Progenitor cell of endocrine pancreas (in vitro differentiated cells): ENCODE results near the gene METRNL. TPM values are rescaled to one million over a fixed set of nuclear protein-coding genes. Genes with fewer than 3 reads are reported as not detected.

Experiments
- DNase-seq: peaks from one replicate; pipeline ENCODE4 v3.0.0; 2021; ENCODE audit warnings: low spot score; ENCODE audit not compliant: unreplicated experiment
- H3K27ac Mint-ChIP-seq: 2 replicates; pipeline ENCODE4 v1.8.0; 2021; ENCODE audit warnings: mild to moderate bottlenecking, moderate library complexity, mixed read lengths
- H3K27me3 Mint-ChIP-seq: 2 replicates; pipeline ENCODE4 v1.8.0; 2021; ENCODE audit warnings: mixed read lengths
- H3K36me3 Mint-ChIP-seq: 2 replicates; pipeline ENCODE4 v1.8.0; 2022; ENCODE audit warnings: mixed read lengths; ENCODE audit not compliant: insufficient read depth
- H3K4me1 Mint-ChIP-seq: 2 replicates; pipeline ENCODE4 v1.8.0; 2021; ENCODE audit warnings: low read depth, mixed read lengths
- H3K4me3 Mint-ChIP-seq: 2 replicates; pipeline ENCODE4 v1.8.0; 2021; ENCODE audit warnings: low read depth, mild to moderate bottlenecking, moderate library complexity, mixed read lengths
- H3K9me3 Mint-ChIP-seq: 2 replicates; pipeline ENCODE4 v1.8.0; 2021; ENCODE audit warnings: low read depth, mixed read lengths
- CTCF ChIP-seq: fragments of 200-600 bp; sonication (generic); IDR thresholded peaks from one replicate; pipeline ENCODE4 v1.5.0; 2021; ENCODE audit warnings: antibody characterized with exemption, mild to moderate bottlenecking; ENCODE audit not compliant: unreplicated experiment
- total RNA-seq: library from RNA; stranded (reverse); gene quantifications from 2 replicates; pipeline ENCODE4 v1.2.1, GENCODE V29; 2021

METRNL gene
- total RNA-seq, 1 donor from 2014 or later: 54.6 TPM

DNA sequence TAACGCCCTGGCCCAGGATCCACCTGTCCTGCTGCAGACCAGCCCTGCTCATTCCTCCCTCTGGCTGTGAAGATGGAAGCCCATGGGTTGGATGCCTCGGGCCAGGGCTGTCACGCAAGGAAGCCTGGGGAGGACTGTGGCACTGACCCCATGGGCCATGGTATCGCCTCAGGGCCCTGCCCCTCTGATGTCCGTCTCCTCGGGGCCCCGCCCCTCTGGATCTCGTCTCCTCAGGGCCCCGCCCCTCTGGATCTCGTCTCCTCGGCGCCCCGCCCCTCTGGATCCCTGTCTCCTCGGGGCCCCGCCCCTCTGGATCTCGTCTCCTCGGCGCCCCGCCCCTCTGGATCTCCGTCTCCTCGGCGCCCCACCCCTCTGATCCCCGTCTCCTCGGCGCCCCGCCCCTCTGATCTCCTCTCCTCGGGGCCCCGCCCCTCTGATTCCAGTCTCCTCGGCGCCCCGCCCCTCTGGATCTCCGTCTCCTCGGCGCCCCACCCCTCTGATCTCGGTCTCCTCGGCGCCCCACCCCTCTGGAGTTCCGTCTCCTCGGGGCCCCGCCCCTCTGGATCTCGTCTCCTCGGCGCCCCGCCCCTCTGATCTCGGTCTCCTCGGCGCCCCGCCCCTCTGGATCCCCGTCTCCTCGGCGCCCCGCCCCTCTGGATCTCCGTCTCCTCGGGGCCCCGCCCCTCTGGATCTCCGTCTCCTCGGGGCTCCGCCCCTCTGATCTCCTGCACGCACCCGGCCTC, 24.0 kb downstream of the METRNL start:
- Mint-ChIP-seq H3K9me3 (no peaks in the 10 kb centered on the region), H3K27me3 (peaks cover 10% of the 10 kb centered on the region), H3K4me3 (no peak overlapping the region), H3K4me1 (peaks cover 16% of the 10 kb centered on the region), H3K27ac (no peak overlapping the region), H3K36me3 (no peaks in the 10 kb centered on the region)
- no peak for DNase-seq
- no peak for TF ChIP-seq CTCF

DNA sequence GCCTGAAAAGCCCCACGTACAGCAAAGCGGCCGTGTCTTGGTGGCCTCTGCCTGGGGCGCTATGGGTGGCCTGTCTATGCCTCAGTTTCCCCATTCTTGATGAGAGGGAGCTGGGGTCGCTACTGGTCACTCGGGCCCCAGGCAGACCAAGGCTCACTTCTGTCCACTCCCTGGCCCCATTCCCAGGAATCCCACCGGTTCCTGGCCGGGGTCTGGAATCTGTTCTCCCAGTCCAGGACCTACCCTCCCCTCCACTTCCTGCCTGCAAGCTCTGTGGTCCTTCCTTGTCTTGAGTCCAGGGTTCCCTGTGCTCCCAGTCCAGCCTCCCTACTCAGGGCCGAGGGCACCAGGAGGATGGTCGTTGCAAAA, 24.5 kb downstream of the METRNL start:
- DNase-seq: no peak
- Mint-ChIP-seq H3K9me3 (peaks cover 3% of the 10 kb centered on the region), H3K36me3 (peaks cover under 1% of the 10 kb centered on the region), H3K27ac (peak overlapping the region; percentile 45), H3K4me3 (no peak overlapping the region), H3K27me3 (peaks cover 13% of the 10 kb centered on the region), H3K4me1 (peaks cover 14% of the 10 kb centered on the region)
- no peak for TF ChIP-seq CTCF

- Mint-ChIP-seq H3K4me1 (peaks cover 15% of the 10 kb centered on the region), H3K4me3 (no peak overlapping the region), H3K9me3 (peaks cover 5% of the 10 kb centered on the region), H3K27me3 (peaks cover 15% of the 10 kb centered on the region), H3K27ac (peak overlapping the region; percentile 45), H3K36me3 (peaks cover 1% of the 10 kb centered on the region)
- DNase-seq: no peak
- no peak for TF ChIP-seq CTCF
Measured at GRCh38 chr17:83104577-83105505, 25.4 kb downstream of the METRNL start.

- H3K27me3 Mint-ChIP-seq: peaks cover 15% of the 10 kb centered on the region
- DNase-seq: no peak
- H3K36me3 Mint-ChIP-seq: peaks cover 1% of the 10 kb centered on the region
- TF ChIP-seq CTCF: no peak
- peaks cover 14% of the 10 kb centered on the region for H3K4me1 Mint-ChIP-seq
- H3K27ac Mint-ChIP-seq: no peak overlapping the region
- H3K9me3 Mint-ChIP-seq: peaks cover 5% of the 10 kb centered on the region
- no peak overlapping the region for H3K4me3 Mint-ChIP-seq
Measured at GRCh38 chr17:83105512-83105911, 26.1 kb downstream of the METRNL start.

- peaks cover 1% of the 10 kb centered on the region for H3K36me3 Mint-ChIP-seq
- H3K4me1 Mint-ChIP-seq: peaks cover 19% of the 10 kb centered on the region
- peak overlapping the region; percentile 31 for H3K27ac Mint-ChIP-seq
- H3K9me3 Mint-ChIP-seq: peaks cover 5% of the 10 kb centered on the region
- DNase-seq: no peak
- H3K27me3 Mint-ChIP-seq: peaks cover 15% of the 10 kb centered on the region
- no peak for TF ChIP-seq CTCF
- no peak overlapping the region for H3K4me3 Mint-ChIP-seq
Measured at GRCh38 chr17:83106056-83106588, 26.7 kb downstream of the METRNL start.
